ENCODE measurements around the gene KCTD3. TPM values are rescaled to one million over a fixed set of nuclear protein-coding genes. Genes with fewer than 3 reads are reported as not detected.

KCTD3 gene
- total RNA-seq, 3 donors from 2014 or later, result 60.8 to 100.0 (median 87.8) TPM

DNA sequence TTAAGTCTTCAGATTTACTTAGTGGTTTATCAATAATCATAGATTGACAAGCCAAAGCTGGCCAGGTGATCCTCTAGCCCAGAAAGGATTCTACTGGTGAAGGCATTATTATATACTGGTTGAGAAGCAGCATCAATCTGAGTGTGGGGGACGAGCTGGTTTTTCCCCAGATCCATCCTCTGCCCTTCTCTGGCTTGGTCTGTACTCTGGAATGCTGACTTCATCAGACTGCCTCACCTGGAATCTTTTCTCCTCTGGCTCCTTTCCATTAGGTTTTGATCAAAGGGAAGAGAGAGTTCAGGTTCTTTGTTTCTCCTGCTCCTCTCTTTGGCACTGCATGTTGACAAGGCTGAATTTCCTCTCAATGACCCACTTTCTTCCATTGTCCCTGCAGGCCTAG lies 93.9 kb downstream of the KCTD3 start:
- TF ChIP-seq POLR2AphosphoS5 (IDR thresholded peaks at IDR 0.05) (no peak), POLR2A (IDR thresholded peaks at IDR 0.05) (no peak)
- TF ChIP-seq, protein P1, sequence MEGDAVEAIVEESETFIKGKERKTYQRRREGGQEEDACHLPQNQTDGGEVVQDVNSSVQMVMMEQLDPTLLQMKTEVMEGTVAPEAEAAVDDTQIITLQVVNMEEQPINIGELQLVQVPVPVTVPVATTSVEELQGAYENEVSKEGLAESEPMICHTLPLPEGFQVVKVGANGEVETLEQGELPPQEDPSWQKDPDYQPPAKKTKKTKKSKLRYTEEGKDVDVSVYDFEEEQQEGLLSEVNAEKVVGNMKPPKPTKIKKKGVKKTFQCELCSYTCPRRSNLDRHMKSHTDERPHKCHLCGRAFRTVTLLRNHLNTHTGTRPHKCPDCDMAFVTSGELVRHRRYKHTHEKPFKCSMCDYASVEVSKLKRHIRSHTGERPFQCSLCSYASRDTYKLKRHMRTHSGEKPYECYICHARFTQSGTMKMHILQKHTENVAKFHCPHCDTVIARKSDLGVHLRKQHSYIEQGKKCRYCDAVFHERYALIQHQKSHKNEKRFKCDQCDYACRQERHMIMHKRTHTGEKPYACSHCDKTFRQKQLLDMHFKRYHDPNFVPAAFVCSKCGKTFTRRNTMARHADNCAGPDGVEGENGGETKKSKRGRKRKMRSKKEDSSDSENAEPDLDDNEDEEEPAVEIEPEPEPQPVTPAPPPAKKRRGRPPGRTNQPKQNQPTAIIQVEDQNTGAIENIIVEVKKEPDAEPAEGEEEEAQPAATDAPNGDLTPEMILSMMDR (IDR thresholded peaks at IDR 0.05), result no peak
- no peaks in the 10 kb centered on the region for H3K36me3 ChIP-seq
- DNase-seq (ENCODE audit: low spot score in 2 of 2), result no peak
- H3K4me1 ChIP-seq, result no peaks in the 10 kb centered on the region
- H3K9me3 ChIP-seq, result no peaks in the 10 kb centered on the region
- H3K27me3 ChIP-seq, result no peaks in the 10 kb centered on the region
- no peak overlapping the region for H3K4me3 ChIP-seq
- no peak overlapping the region for H3K27ac ChIP-seq
- intact Hi-C loops (cut with DNase I; ENCODE audit: low total_unique reads), result no loop called here

GRCh38 chr1:215665215-215665614 lies 98.1 kb downstream of the KCTD3 start:
- Histone ChIP-seq H3K4me1 (no peaks in the 10 kb centered on the region), H3K9me3 (no peaks in the 10 kb centered on the region), H3K4me3 (no peak overlapping the region), H3K27ac (no peak overlapping the region), H3K36me3 (no peaks in the 10 kb centered on the region), H3K27me3 (no peaks in the 10 kb centered on the region)
- DNase-seq (ENCODE audit: low spot score in 2 of 2), result no peak
- intact Hi-C loops (cut with DNase I; ENCODE audit: low total_unique reads), result no loop called here
- TF ChIP-seq POLR2AphosphoS5 (IDR thresholded peaks at IDR 0.05) (no peak), POLR2A (IDR thresholded peaks at IDR 0.05) (no peak)
- TF ChIP-seq, protein P1 (IDR thresholded peaks at IDR 0.05), result no peak

- Histone ChIP-seq H3K9me3 (no peaks in the 10 kb centered on the region), H3K27ac (no peak overlapping the region), H3K27me3 (no peaks in the 10 kb centered on the region), H3K4me3 (no peak overlapping the region), H3K36me3 (no peaks in the 10 kb centered on the region), H3K4me1 (no peaks in the 10 kb centered on the region)
- TF ChIP-seq POLR2AphosphoS5 (IDR thresholded peaks at IDR 0.05) (no peak), POLR2A (IDR thresholded peaks at IDR 0.05) (no peak)
- TF ChIP-seq, protein P1 (IDR thresholded peaks at IDR 0.05), result no peak
- DNase-seq (ENCODE audit: low spot score in 2 of 2), result no peak
- intact Hi-C loops (cut with DNase I; ENCODE audit: low total_unique reads), result no loop called here
Measured at GRCh38 chr1:215667761-215668160, 100.7 kb downstream of the KCTD3 start.

DNA sequence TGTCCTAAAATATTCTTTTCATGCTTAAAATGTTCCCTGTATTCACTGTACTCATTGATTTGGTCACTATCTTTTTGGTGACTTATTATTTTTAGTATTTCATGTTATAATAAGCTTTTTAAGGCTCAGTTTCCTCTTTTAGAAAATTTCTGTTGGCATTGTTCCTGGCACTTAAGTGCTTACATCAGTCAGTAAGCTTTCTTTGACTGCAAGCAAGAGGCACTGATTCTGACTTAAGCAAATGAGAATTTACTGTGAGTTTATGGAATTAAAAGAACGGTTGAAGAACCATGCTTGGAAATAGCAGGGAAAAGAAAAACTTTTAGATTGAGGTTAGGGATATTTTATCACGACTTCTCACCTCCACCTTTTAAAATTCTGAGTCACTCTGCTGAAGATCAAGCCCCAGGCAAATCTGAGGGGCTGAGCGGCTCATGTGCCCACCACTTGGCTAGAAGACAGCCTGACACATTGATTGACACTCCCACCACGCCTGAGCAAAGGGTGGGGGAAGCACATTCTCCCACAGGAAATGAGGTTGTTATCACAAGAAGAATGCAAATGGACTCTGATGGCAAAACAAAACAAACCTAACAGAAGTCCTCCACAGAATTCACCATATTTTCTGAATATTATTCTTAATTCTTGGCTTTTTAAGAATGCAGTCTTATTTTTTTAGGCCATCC lies 102.8 kb downstream of the KCTD3 start:
- no peaks in the 10 kb centered on the region for H3K4me1 ChIP-seq
- intact Hi-C loops (cut with DNase I; ENCODE audit: low total_unique reads), result no loop called here
- H3K9me3 ChIP-seq, result no peaks in the 10 kb centered on the region
- H3K4me3 ChIP-seq, result no peak overlapping the region
- TF ChIP-seq POLR2AphosphoS5 (IDR thresholded peaks at IDR 0.05), result no peak
- TF ChIP-seq, protein P1 (IDR thresholded peaks at IDR 0.05), result no peak
- TF ChIP-seq POLR2A (IDR thresholded peaks at IDR 0.05), result no peak
- no peak overlapping the region for H3K27ac ChIP-seq
- no peaks in the 10 kb centered on the region for H3K27me3 ChIP-seq
- DNase-seq (ENCODE audit: low spot score in 2 of 2), result no peak
- H3K36me3 ChIP-seq, result no peaks in the 10 kb centered on the region
